Measurements from ENCODE around the gene SCD5. TPM values are rescaled to one million over a fixed set of nuclear protein-coding genes. Genes with fewer than 3 reads are reported as not detected.

Gene SCD5
- total and polyA plus RNA-seq, 3 donors from 2014 or later: 76.4 to 161 (median 149) TPM

GRCh38 chr4:82591592-82591991, 207.0 kb downstream of the SCD5 start:
- no peak for DNase-seq
- Histone ChIP-seq H3K9me3 (no peaks in the 10 kb centered on the region), H3K4me3 (no peak overlapping the region), H3K4me1 (no peaks in the 10 kb centered on the region), H3K27ac (no peak overlapping the region), H3K36me3 (ENCODE audit: low read depth, missing control alignments) (no peaks in the 10 kb centered on the region), H3K27me3 (no peaks in the 10 kb centered on the region)
- TF ChIP-seq CTCF (IDR thresholded peaks at IDR 0.05) (no peak), POLR2A (IDR thresholded peaks at IDR 0.05) (no peak)
- intact Hi-C loops (cut with DNase I; ENCODE audit: low total_unique reads): no loop called here
- 84 to 87% methylated on average over 5 of the region's 5 CpGs for WGBS, 2 donors

GRCh38 chr4:82589756-82590155, 208.8 kb downstream of the SCD5 start:
- Histone ChIP-seq H3K27ac (no peak overlapping the region), H3K4me1 (no peaks in the 10 kb centered on the region), H3K4me3 (no peak overlapping the region), H3K27me3 (no peaks in the 10 kb centered on the region), H3K36me3 (ENCODE audit: low read depth, missing control alignments) (no peaks in the 10 kb centered on the region), H3K9me3 (no peaks in the 10 kb centered on the region)
- no peak for TF ChIP-seq CTCF (IDR thresholded peaks at IDR 0.05)
- TF ChIP-seq POLR2A (IDR thresholded peaks at IDR 0.05): no peak
- 69 to 79% methylated on average over 1 of the region's 1 CpG for WGBS, 2 donors
- no peak for DNase-seq
- intact Hi-C loops (cut with DNase I; ENCODE audit: low total_unique reads): no loop called here

- no peak for TF ChIP-seq CTCF (IDR thresholded peaks at IDR 0.05)
- no peaks in the 10 kb centered on the region for H3K9me3 ChIP-seq
- no peak for DNase-seq
- intact Hi-C loops (cut with DNase I; ENCODE audit: low total_unique reads): no loop called here
- H3K36me3 ChIP-seq (ENCODE audit: low read depth, missing control alignments): no peaks in the 10 kb centered on the region
- H3K4me1 ChIP-seq: no peaks in the 10 kb centered on the region
- H3K27me3 ChIP-seq: no peaks in the 10 kb centered on the region
- H3K4me3 ChIP-seq: no peak overlapping the region
- H3K27ac ChIP-seq: no peak overlapping the region
- WGBS, 2 donors: 84 to 87% methylated on average over 2 of the region's 2 CpGs
Measured at GRCh38 chr4:82588771-82589270, 209.8 kb downstream of the SCD5 start.

GRCh38 chr4:82587826-82588540, 210.6 kb downstream of the SCD5 start:
- WGBS, 2 donors: 76 to 86% methylated on average over 8 of the region's 8 CpGs

More at GRCh38 chr4:82587826-82588540, 210.6 kb downstream of the SCD5 start:
- H3K4me3 ChIP-seq: no peak overlapping the region
- TF ChIP-seq CTCF (IDR thresholded peaks at IDR 0.05) (no peak), POLR2A (IDR thresholded peaks at IDR 0.05) (no peak)
- no peaks in the 10 kb centered on the region for H3K27me3 ChIP-seq
- no peak for DNase-seq
- no peaks in the 10 kb centered on the region for H3K36me3 ChIP-seq (ENCODE audit: low read depth, missing control alignments)
- no peaks in the 10 kb centered on the region for H3K9me3 ChIP-seq
- H3K27ac ChIP-seq: no peak overlapping the region
- H3K4me1 ChIP-seq: no peaks in the 10 kb centered on the region
- intact Hi-C loops (cut with DNase I; ENCODE audit: low total_unique reads): no loop called here
